Stomach (tissue), 9 donors: ENCODE measurements around the gene CUL7. TPM values are rescaled to one million over a fixed set of nuclear protein-coding genes. Genes with fewer than 3 reads are reported as not detected.
"Not testable (repeated sequence)": the region's sequence is repeated elsewhere in the genome, so short reads cannot be mapped to it uniquely, and the experiment has no call there.

Experiments used
- DNase-seq, 2 donors: peaks; one replicate each; pipeline versions ENCODE4 v3.0.0 to v3.0.0-alpha.2; 2013 to 2019
- H3K27ac ChIP-seq, 5 donors: fragments of 200-600 bp in 4 of 5; sonication (generic) in 4 of 5; one replicate each; pipeline ENCODE4 v1.5.1; 2013 to 2019; ENCODE audit warnings: mild to moderate bottlenecking in 1 of 5, moderate library complexity in 1 of 5
- H3K27me3 ChIP-seq, 3 donors: fragments of 200-600 bp; sonication (generic); one replicate each; pipeline ENCODE4 v1.5.1; 2017 to 2019; ENCODE audit warnings: mixed run types in 1 of 3
- H3K36me3 ChIP-seq, 4 donors: fragments of 200-600 bp; sonication (generic); 1 replicate in 3 of 4; 2 replicates in 1 of 4; pipeline ENCODE4 v1.5.1; 2016 to 2019
- H3K4me1 ChIP-seq, 4 donors: fragments of 200-600 bp; sonication (generic); one replicate each; pipeline ENCODE4 v1.5.1; 2016 to 2019
- H3K4me3 ChIP-seq, 4 donors: fragments of 200-600 bp; sonication (generic) in 3 of 4; one replicate each; pipeline ENCODE4 v1.5.1; 2016 to 2019; ENCODE audit warnings: mild to moderate bottlenecking in 1 of 4
- H3K9me3 ChIP-seq, 4 donors: fragments of 200-600 bp; sonication (generic); one replicate each; pipeline ENCODE4 v1.5.1; 2016 to 2019
- CTCF ChIP-seq, 7 experiments: fragments of 450-650 bp in 4 of 7; fragments of 200-600 bp in 3 of 7; sonication (generic) in 3 of 7; IDR thresholded peaks; one replicate each; pipeline ENCODE4 v1.5.1; 2016 to 2019; ENCODE audit warnings: antibody characterized with exemption in 7 of 7, control low read depth in 2 of 7, mild to moderate bottlenecking in 1 of 7
- EP300 ChIP-seq: sonication (generic); formaldehyde crosslinking; IDR thresholded peaks from one replicate; pipeline ENCODE4 v1.6.1; 2017; ENCODE audit warnings: antibody characterized with exemption
- POLR2A ChIP-seq, 4 donors: fragments of 450-650 bp; IDR thresholded peaks; one replicate each; pipeline ENCODE4 v1.6.1; 2016; ENCODE audit warnings: antibody characterized with exemption in 4 of 4, control low read depth in 2 of 4, mild to moderate bottlenecking in 1 of 4, moderate library complexity in 1 of 4
- POLR2AphosphoS5 ChIP-seq, 3 donors: sonication (generic); formaldehyde crosslinking; IDR thresholded peaks; one replicate each; pipeline ENCODE4 v1.6.1; 2016; ENCODE audit warnings: antibody characterized with exemption in 3 of 3
- whole genome bisulfite sequencing, 5 donors: extraction: QIAGEN DNeasy Blood & Tissue Kit in 3 of 5; methylation state at CpG; one replicate each; pipeline versions ENCODE4 v1.1.5 to v1.1.7; 2013 to 2018; 5-methylcytosine and 5-hydroxymethylcytosine counted together
- intact Hi-C: fragments of 100-400 bp; cut with DNase I; formaldehyde crosslinking; loops from one replicate; pipeline ENCODE4 v1.15.1; 2023; ENCODE audit warnings: low total_unique reads
- polyA plus RNA-seq, 3 donors: library from polyadenylated mRNA; stranded (reverse); fragments of 200-250 nt; gene quantifications; one replicate each; pipeline ENCODE4 v1.2.3, GENCODE V29; 2013
- total RNA-seq, 5 donors: library from RNA; depleted of rRNA; stranded (reverse); fragments of >200 nt; gene quantifications; one replicate each; pipeline versions ENCODE4 v1.1.0 to v1.2.3, GENCODE V29; 2014 to 2016
- donor health status: healthy with polysubstance abuse.
- donor health status: Bipolar disorder and iron deficiency.
- donor health status: healthy.

Gene CUL7
- total and polyA plus RNA-seq, 8 donors, result 4.4 to 26.1 (median 10.5) TPM

DNA sequence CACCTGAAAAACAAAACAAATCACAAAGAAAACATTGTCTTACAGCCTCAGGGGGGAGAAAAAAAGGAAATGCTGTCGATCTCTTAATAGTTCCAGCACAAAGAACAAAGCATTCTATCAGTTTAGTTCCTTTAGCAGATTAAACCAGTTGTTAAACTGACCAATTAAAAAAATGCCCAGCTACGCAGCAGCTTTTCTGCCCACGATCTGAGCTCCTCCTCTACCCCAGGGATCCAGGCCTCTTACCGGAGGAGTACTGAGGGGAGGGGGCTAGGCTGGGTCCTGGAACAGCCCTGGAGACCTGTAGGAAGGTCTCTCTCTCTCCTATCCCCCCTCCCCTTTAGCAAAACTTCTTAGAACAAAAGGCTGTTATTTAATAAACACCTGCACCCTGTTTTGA lies 35.8 kb upstream of the CUL7 start:
- peak in 1 of 2 donors; percentile 34 for DNase-seq
- Histone ChIP-seq H3K4me1 (peaks cover 4 to 32% (median 22%) of the 10 kb centered on the region in 4 donors), H3K36me3 (no peaks in the 10 kb centered on the region), H3K27me3 (no peaks in the 10 kb centered on the region), H3K27ac (peak overlapping the region; percentile 43 to 78 (median 57)), H3K9me3 (no peaks in the 10 kb centered on the region), H3K4me3 (no peak overlapping the region)
- TF ChIP-seq EP300 (no peak), CTCF (IDR thresholded peaks at IDR 0.05) (no peak), POLR2A (IDR thresholded peaks at IDR 0.05) (no peak), POLR2AphosphoS5 (IDR thresholded peaks at IDR 0.05) (no peak)
- intact Hi-C loops, result no loop called here
- 20 to 37% (median 31%) methylated on average over 4 of the region's 4 CpGs for WGBS, 5 donors

DNA sequence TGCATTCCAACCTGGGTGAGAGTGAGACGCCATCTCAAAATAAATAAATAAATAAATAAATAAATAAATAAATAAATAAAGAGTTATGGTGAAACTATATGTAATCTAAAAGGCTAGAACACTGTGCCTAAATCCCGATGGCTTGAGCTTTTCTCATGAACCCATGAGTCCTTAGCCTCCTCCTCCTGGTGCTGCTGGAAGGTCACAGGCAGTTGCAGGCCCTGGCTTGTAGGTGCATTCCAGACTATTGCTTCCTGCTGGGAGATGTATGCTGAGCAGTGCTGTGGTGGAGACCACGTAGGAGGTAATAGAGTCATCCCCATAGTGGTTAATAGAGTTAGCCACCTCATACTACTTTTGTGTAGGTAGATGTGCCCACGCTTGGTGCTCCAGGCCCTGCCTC lies 35.0 kb upstream of the CUL7 start:
- TF ChIP-seq CTCF (IDR thresholded peaks at IDR 0.05) (no peak), POLR2A (IDR thresholded peaks at IDR 0.05) (no peak), POLR2AphosphoS5 (IDR thresholded peaks at IDR 0.05) (no peak), EP300 (no peak)
- Histone ChIP-seq H3K9me3 (no peaks in the 10 kb centered on the region), H3K36me3 (no peaks in the 10 kb centered on the region), H3K27me3 (no peaks in the 10 kb centered on the region), H3K27ac (peak overlapping the region in 1 of 5 donors; percentile 78), H3K4me3 (no peak overlapping the region), H3K4me1 (peaks cover 4 to 23% (median 18%) of the 10 kb centered on the region in 4 donors)
- intact Hi-C loops, result no loop called here
- DNase-seq, result no peak
- 79 to 88% (median 82%) methylated on average over 4 of the region's 4 CpGs for WGBS, 5 donors

GRCh38 chr6:43086022-43086658 lies 32.5 kb upstream of the CUL7 start:
- 79 to 90% (median 87%) methylated on average over 8 of the region's 8 CpGs for WGBS, 5 donors
- Histone ChIP-seq H3K4me1 (peaks cover 0 to 24% (median 15%) of the 10 kb centered on the region in 4 donors), H3K4me3 (no peak overlapping the region), H3K27me3 (no peaks in the 10 kb centered on the region), H3K27ac (no peak overlapping the region), H3K36me3 (no peaks in the 10 kb centered on the region), H3K9me3 (no peaks in the 10 kb centered on the region)
- intact Hi-C loops, result no loop called here
- no peak for DNase-seq
- no peak for TF ChIP-seq EP300
- TF ChIP-seq POLR2A (IDR thresholded peaks at IDR 0.05), result no peak
- TF ChIP-seq POLR2AphosphoS5 (IDR thresholded peaks at IDR 0.05), result no peak
- TF ChIP-seq CTCF (IDR thresholded peaks at IDR 0.05), result no peak

- 64 to 78% (median 69%) methylated on average over 12 to 13 of the region's 13 CpGs for WGBS, 5 donors
- peaks cover 0 to 2% (median 0%) of the 10 kb centered on the region in 3 donors for H3K27me3 ChIP-seq
Measured at GRCh38 chr6:43082806-43083655, 29.4 kb upstream of the CUL7 start.

DNA sequence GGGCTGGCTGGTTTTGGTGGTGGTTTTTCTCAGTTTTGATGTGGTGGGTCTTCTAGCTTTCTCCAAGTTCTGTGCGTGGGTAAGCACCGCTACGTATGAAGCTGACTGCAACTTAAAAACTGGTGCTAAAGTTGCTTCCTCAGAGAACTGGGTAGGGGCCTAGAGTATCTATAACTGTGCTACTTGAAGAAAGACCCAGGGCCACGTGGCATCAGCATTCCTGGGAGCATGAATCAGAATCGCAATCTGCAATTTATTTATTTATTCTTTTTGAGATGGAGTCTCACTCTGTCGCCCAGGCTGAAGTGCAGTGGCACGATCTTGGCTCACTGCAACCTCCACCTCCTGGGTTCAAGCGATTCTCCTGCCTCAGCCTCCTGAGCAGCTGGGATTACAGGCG lies 28.3 kb upstream of the CUL7 start:
- H3K27ac ChIP-seq, intact Hi-C loops, H3K36me3 ChIP-seq, H3K4me3 ChIP-seq, DNase-seq, H3K9me3 ChIP-seq: not testable (repeated sequence)
- WGBS, 5 donors, result 79 to 88% (median 84%) methylated on average over 9 of the region's 9 CpGs
- Histone ChIP-seq H3K4me1 (peaks cover 6 to 20% (median 12%) of the 10 kb centered on the region in 4 donors), H3K27me3 (peaks cover 0 to 13% (median 0%) of the 10 kb centered on the region in 3 donors)

More at GRCh38 chr6:43082806-43083655, 29.4 kb upstream of the CUL7 start:
- DNase-seq, result peak in 1 of 2 donors; percentile 64
- TF ChIP-seq POLR2AphosphoS5 (IDR thresholded peaks at IDR 0.05) (no peak), EP300 (no peak), CTCF (IDR thresholded peaks at IDR 0.05) (no peak), POLR2A (IDR thresholded peaks at IDR 0.05) (no peak)
- intact Hi-C loops, result no loop called here
- no peak overlapping the region for H3K4me3 ChIP-seq
- no peaks in the 10 kb centered on the region for H3K36me3 ChIP-seq
- peaks cover 0 to 9% (median 1%) of the 10 kb centered on the region in 4 donors for H3K4me1 ChIP-seq
- no peak overlapping the region for H3K27ac ChIP-seq
- H3K9me3 ChIP-seq, result no peaks in the 10 kb centered on the region
